ENCODE results near the gene ATP9A. TPM values are rescaled to one million over a fixed set of nuclear protein-coding genes. Genes with fewer than 3 reads are reported as not detected.

Gene ATP9A
- total RNA-seq, 1 donor from 2014 or later = 18.2 TPM

DNA sequence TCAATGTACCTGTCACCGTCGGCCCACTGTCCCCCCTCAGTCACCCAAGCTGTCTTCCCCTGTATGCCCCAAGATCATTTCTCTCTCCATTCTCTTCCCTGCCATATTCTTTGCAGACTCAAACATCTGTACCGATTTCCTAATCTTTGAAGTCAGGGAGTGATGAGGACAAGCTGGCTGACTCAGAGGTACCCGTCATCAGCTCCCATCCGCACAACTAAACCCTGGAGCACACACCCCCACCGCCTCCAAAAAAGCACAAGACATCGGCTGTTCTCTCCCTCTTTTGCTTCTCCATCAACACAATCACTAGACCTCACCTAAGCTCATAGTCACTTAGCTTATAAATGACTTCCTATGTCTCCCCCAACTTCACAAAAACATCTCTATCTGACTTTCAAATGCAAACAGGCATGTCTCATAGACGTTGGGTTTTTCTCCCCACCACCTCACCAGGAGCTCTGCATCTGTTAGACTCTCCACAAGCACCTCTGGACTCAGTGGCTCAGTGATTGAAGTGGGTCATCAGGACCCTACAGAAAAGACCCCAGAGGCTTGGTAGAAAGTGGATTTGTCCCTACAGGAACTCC, 214.2 kb downstream of the ATP9A start:
- no peak overlapping the region for H3K4me2 ChIP-seq
- H3K4me3 ChIP-seq = no peak overlapping the region
- no peaks in the 10 kb centered on the region for H3K9me3 Mint-ChIP-seq
- TF ChIP-seq, protein P1, sequence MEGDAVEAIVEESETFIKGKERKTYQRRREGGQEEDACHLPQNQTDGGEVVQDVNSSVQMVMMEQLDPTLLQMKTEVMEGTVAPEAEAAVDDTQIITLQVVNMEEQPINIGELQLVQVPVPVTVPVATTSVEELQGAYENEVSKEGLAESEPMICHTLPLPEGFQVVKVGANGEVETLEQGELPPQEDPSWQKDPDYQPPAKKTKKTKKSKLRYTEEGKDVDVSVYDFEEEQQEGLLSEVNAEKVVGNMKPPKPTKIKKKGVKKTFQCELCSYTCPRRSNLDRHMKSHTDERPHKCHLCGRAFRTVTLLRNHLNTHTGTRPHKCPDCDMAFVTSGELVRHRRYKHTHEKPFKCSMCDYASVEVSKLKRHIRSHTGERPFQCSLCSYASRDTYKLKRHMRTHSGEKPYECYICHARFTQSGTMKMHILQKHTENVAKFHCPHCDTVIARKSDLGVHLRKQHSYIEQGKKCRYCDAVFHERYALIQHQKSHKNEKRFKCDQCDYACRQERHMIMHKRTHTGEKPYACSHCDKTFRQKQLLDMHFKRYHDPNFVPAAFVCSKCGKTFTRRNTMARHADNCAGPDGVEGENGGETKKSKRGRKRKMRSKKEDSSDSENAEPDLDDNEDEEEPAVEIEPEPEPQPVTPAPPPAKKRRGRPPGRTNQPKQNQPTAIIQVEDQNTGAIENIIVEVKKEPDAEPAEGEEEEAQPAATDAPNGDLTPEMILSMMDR (IDR thresholded peaks at IDR 0.05) = no peak
- no peak for TF ChIP-seq EZH2phosphoT487 (IDR thresholded peaks at IDR 0.05)
- no peak for TF ChIP-seq EZH2 (IDR thresholded peaks at IDR 0.05)
- H3K36me3 ChIP-seq = no peaks in the 10 kb centered on the region
- no peak for DNase-seq (ENCODE audit: low spot score)
- H3K36me3 Mint-ChIP-seq = no peaks in the 10 kb centered on the region
- no peaks in the 10 kb centered on the region for H3F3A ChIP-seq (ENCODE audit: low read depth)
- H3K9me3 ChIP-seq (ENCODE audit: low read depth) = no peaks in the 10 kb centered on the region
- H3K9ac ChIP-seq = no peak overlapping the region
- H3K4me3 Mint-ChIP-seq = no peak overlapping the region
- H3K27me3 ChIP-seq = peaks cover 13% of the 10 kb centered on the region
- no peaks in the 10 kb centered on the region for H3K79me2 ChIP-seq (ENCODE audit: low read depth)
- no peak overlapping the region for H3K27ac ChIP-seq
- no peaks in the 10 kb centered on the region for H4K20me1 ChIP-seq (ENCODE audit: low read depth)
- no peaks in the 10 kb centered on the region for H3K4me1 ChIP-seq
- H3K27ac Mint-ChIP-seq = no peak overlapping the region
- H3K4me1 Mint-ChIP-seq = peaks cover 7% of the 10 kb centered on the region
- no peak overlapping the region for H2AFZ ChIP-seq (replicated peaks)
- peaks cover 4% of the 10 kb centered on the region for H3K27me3 Mint-ChIP-seq (ENCODE audit: insufficient read depth, low read depth)

DNA sequence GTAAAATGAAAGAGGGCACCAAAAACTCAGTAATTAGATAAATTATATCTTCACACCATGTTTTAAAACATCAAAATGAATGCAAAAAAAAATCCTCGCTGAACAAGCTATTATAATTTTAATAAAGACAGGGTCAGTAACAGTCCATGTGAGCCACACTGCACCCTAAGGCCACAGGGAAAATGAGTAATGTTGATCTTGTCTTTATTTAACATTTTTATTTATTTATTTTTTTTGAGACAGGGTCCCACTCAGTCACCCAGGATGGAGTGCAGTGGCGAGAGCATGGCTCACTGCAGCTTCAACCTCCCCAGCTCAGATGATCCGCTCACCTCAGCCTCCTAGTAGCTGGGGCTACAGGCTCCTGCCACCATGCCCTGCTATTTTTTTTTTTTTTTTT, 217.0 kb downstream of the ATP9A start:
- H3K9me3 Mint-ChIP-seq = no peaks in the 10 kb centered on the region

GRCh38 chr20:51549474-51549873, 218.7 kb downstream of the ATP9A start:
- no peak for DNase-seq (ENCODE audit: low spot score)
- H2AFZ ChIP-seq (replicated peaks) = no peak overlapping the region
- H3K27me3 Mint-ChIP-seq (ENCODE audit: insufficient read depth, low read depth) = peaks cover 7% of the 10 kb centered on the region
- no peaks in the 10 kb centered on the region for H3K4me1 Mint-ChIP-seq
- H3K27ac Mint-ChIP-seq = no peak overlapping the region
- H3F3A ChIP-seq (ENCODE audit: low read depth) = no peaks in the 10 kb centered on the region
- no peaks in the 10 kb centered on the region for H3K36me3 Mint-ChIP-seq
- no peaks in the 10 kb centered on the region for H3K9me3 ChIP-seq (ENCODE audit: low read depth)
- H3K9me3 Mint-ChIP-seq = no peaks in the 10 kb centered on the region
- TF ChIP-seq, protein P1 (IDR thresholded peaks at IDR 0.05) = no peak
- no peak for TF ChIP-seq EZH2 (IDR thresholded peaks at IDR 0.05)
- TF ChIP-seq EZH2phosphoT487 (IDR thresholded peaks at IDR 0.05) = no peak
- H3K4me3 ChIP-seq = no peak overlapping the region
- H3K9ac ChIP-seq = no peak overlapping the region
- no peak overlapping the region for H3K4me3 Mint-ChIP-seq
- H3K4me1 ChIP-seq = no peaks in the 10 kb centered on the region
- no peak overlapping the region for H3K4me2 ChIP-seq
- no peaks in the 10 kb centered on the region for H4K20me1 ChIP-seq (ENCODE audit: low read depth)
- no peaks in the 10 kb centered on the region for H3K36me3 ChIP-seq
- peaks cover 44% of the 10 kb centered on the region for H3K27me3 ChIP-seq
- H3K27ac ChIP-seq = no peak overlapping the region
- no peaks in the 10 kb centered on the region for H3K79me2 ChIP-seq (ENCODE audit: low read depth)

More for the DNA sequence above, 217.0 kb downstream of the ATP9A start:
- Histone ChIP-seq H3K36me3 (no peaks in the 10 kb centered on the region), H3K27me3 (peaks cover 27% of the 10 kb centered on the region), H3K4me3 (no peak overlapping the region), H3K4me2 (no peak overlapping the region), H3K79me2 (ENCODE audit: low read depth) (no peaks in the 10 kb centered on the region), H3K9ac (no peak overlapping the region), H3F3A (ENCODE audit: low read depth) (no peaks in the 10 kb centered on the region), H2AFZ (replicated peaks) (no peak overlapping the region), H3K27ac (no peak overlapping the region), H3K4me1 (no peaks in the 10 kb centered on the region), H3K9me3 (ENCODE audit: low read depth) (no peaks in the 10 kb centered on the region), H4K20me1 (ENCODE audit: low read depth) (no peaks in the 10 kb centered on the region)
- Mint-ChIP-seq H3K27me3 (ENCODE audit: insufficient read depth, low read depth) (peaks cover 6% of the 10 kb centered on the region), H3K4me3 (no peak overlapping the region), H3K27ac (no peak overlapping the region), H3K4me1 (no peaks in the 10 kb centered on the region), H3K36me3 (no peaks in the 10 kb centered on the region)
- TF ChIP-seq, protein P1 (IDR thresholded peaks at IDR 0.05) = no peak
- TF ChIP-seq EZH2phosphoT487 (IDR thresholded peaks at IDR 0.05) (no peak), EZH2 (IDR thresholded peaks at IDR 0.05) (no peak)
- DNase-seq (ENCODE audit: low spot score) = no peak

Data from neural progenitor cell (in vitro differentiated cells).